Endothelial cell (in vitro differentiated cells): ENCODE measurements around the gene STK11. TPM values are rescaled to one million over a fixed set of nuclear protein-coding genes. Genes with fewer than 3 reads are reported as not detected.

ENCODE experiments used
- DNase-seq: peaks from one replicate; pipeline ENCODE4 v3.0.0; 2021; ENCODE audit warnings: low spot score
- H3K27ac Mint-ChIP-seq: one replicate; pipeline ENCODE4 v1.8.0; 2021; ENCODE audit warnings: mixed read lengths, inconsistent platforms; ENCODE audit not compliant: unreplicated experiment
- H3K27me3 Mint-ChIP-seq: one replicate; pipeline ENCODE4 v1.8.0; 2021; ENCODE audit warnings: mild to moderate bottlenecking, moderate library complexity, mixed read lengths, inconsistent platforms; ENCODE audit not compliant: unreplicated experiment
- H3K36me3 Mint-ChIP-seq: one replicate; pipeline ENCODE4 v1.8.0; 2021; ENCODE audit warnings: mild to moderate bottlenecking, low read depth, mixed read lengths, inconsistent platforms; ENCODE audit not compliant: unreplicated experiment
- H3K4me1 Mint-ChIP-seq: one replicate; pipeline ENCODE4 v1.8.0; 2021; ENCODE audit warnings: mild to moderate bottlenecking, mixed read lengths, inconsistent platforms; ENCODE audit not compliant: unreplicated experiment
- H3K4me3 Mint-ChIP-seq: one replicate; pipeline ENCODE4 v1.8.0; 2021; ENCODE audit warnings: mild to moderate bottlenecking, mixed read lengths, inconsistent platforms; ENCODE audit not compliant: unreplicated experiment
- H3K9me3 Mint-ChIP-seq: one replicate; pipeline ENCODE4 v1.8.0; 2021; ENCODE audit warnings: mixed read lengths, inconsistent platforms; ENCODE audit not compliant: unreplicated experiment
- CTCF ChIP-seq: fragments of 200-600 bp; sonication (generic); IDR thresholded peaks from one replicate; pipeline ENCODE4 v1.5.0; 2021; ENCODE audit warnings: antibody characterized with exemption; ENCODE audit not compliant: unreplicated experiment
- total RNA-seq: library from RNA; stranded (reverse); fragmentation: NEBNext Ultra II Directional; extraction: Animal tissue kit (Norgen Biotek cat#: 25700); gene quantifications from one replicate; pipeline ENCODE4 v1.2.1, GENCODE V29; 2021; ENCODE audit not compliant: unreplicated experiment

The STK11 gene
- total RNA-seq, 1 donor from 2014 or later: 63.9 TPM

- DNase-seq: no peak
- Mint-ChIP-seq H3K4me1 (peaks cover 36% of the 10 kb centered on the region), H3K27ac (peak overlapping the region; percentile 91), H3K4me3 (peak overlapping the region; percentile 94), H3K36me3 (peaks cover 30% of the 10 kb centered on the region), H3K27me3 (peaks cover 24% of the 10 kb centered on the region), H3K9me3 (no peaks in the 10 kb centered on the region)
- TF ChIP-seq CTCF: no peak
These were observed 65.4 kb downstream of the STK11 start for GRCh38 chr19:1270854-1271527.

- no peak overlapping the region for H3K27ac Mint-ChIP-seq
- H3K4me1 Mint-ChIP-seq: peaks cover 36% of the 10 kb centered on the region
- no peak for TF ChIP-seq CTCF
- H3K9me3 Mint-ChIP-seq: no peaks in the 10 kb centered on the region
- DNase-seq: no peak
- peaks cover 30% of the 10 kb centered on the region for H3K36me3 Mint-ChIP-seq
- peaks cover 24% of the 10 kb centered on the region for H3K27me3 Mint-ChIP-seq
- H3K4me3 Mint-ChIP-seq: peak overlapping the region; percentile 77
These were observed 66.2 kb downstream of the STK11 start for GRCh38 chr19:1271528-1272422.

- H3K4me1 Mint-ChIP-seq: peaks cover 31% of the 10 kb centered on the region
- no peak for TF ChIP-seq CTCF
These were observed 67.1 kb downstream of the STK11 start for GRCh38 chr19:1272423-1273262.

GRCh38 chr19:1273263-1274041, 67.9 kb downstream of the STK11 start:
- H3K4me3 Mint-ChIP-seq: peak overlapping the region; percentile 83
- no peak for TF ChIP-seq CTCF
- no peaks in the 10 kb centered on the region for H3K9me3 Mint-ChIP-seq
- peaks cover 31% of the 10 kb centered on the region for H3K4me1 Mint-ChIP-seq
- DNase-seq: no peak
- peaks cover 20% of the 10 kb centered on the region for H3K27me3 Mint-ChIP-seq
- peaks cover 30% of the 10 kb centered on the region for H3K36me3 Mint-ChIP-seq
- H3K27ac Mint-ChIP-seq: peak overlapping the region; percentile 58

More at GRCh38 chr19:1272423-1273262, 67.1 kb downstream of the STK11 start:
- H3K27ac Mint-ChIP-seq: peak overlapping the region; percentile 74
- no peak for DNase-seq
- H3K27me3 Mint-ChIP-seq: peaks cover 21% of the 10 kb centered on the region
- peaks cover 30% of the 10 kb centered on the region for H3K36me3 Mint-ChIP-seq
- no peaks in the 10 kb centered on the region for H3K9me3 Mint-ChIP-seq
- H3K4me3 Mint-ChIP-seq: peak overlapping the region; percentile 77
